ES-I3 (cell line): ENCODE results near the gene C8B.

ENCODE experiments used
- H3K36me3 ChIP-seq: 2 replicates; pipeline ENCODE4 v1.6.1; 2013; ENCODE audit warnings: mild to moderate bottlenecking, low read length, control low read depth, moderate library complexity; ENCODE audit not compliant: insufficient read depth
- H3K4me1 ChIP-seq: 2 replicates; pipeline ENCODE4 v1.6.1; 2013; ENCODE audit warnings: mild to moderate bottlenecking, control low read depth, low read length; ENCODE audit not compliant: insufficient read depth
- H3K9ac ChIP-seq: 2 replicates; pipeline ENCODE4 v1.6.1; 2013; ENCODE audit warnings: low read depth, mild to moderate bottlenecking, low read length, moderate library complexity
- H3K9me3 ChIP-seq: 2 replicates; pipeline ENCODE4 v1.6.1; 2013; ENCODE audit warnings: mild to moderate bottlenecking, low read length, moderate library complexity; ENCODE audit not compliant: control insufficient read depth, insufficient read depth

Gene C8B

DNA sequence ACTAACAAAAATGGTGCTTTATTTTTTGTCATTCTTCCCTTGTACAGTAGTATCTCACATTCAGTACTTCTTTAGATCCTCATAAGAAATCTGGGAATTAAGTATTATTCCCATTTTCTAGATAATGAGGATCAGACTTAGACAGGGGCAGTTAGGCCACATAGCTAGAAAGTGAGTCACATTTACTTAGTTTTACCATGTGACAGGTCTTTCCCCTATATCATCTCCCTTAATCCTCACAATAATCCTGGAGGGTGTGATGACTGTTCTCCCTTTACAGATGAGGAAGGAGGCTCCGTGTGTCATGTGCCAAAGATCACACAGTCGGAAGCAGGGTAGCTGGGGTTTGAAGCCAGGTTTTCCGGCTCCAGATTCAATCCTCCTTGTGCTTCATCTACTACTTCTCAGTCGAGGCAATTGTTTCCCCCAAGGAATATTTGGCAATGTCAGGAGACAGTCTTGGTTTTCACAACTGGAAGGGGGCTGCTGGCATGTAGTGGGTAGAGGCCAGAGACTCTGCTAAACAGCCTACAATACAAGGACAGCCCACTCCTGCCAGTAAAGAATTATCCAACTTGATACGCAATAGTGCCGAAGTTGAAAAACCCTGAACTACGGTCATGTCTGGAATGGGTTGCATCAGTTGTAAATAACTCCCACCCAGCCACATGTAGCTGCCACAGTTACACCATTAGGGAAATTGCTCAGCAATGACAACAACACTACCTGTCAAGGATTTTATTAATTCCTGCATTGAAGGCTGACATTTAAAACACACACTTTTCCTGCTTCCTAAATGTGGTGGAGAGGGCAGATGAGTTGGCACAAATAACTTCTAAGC is 54.5 kb downstream of the C8B start:
- Histone ChIP-seq H3K9ac (no peak overlapping the region), H3K9me3 (no peaks in the 10 kb centered on the region), H3K4me1 (0 out of 2 replicates have a peak, but pooled peaks cover 2% of the 10 kb centered on the region), H3K36me3 (no peaks in the 10 kb centered on the region)

GRCh38 chr1:56910441-56910985 is 55.3 kb downstream of the C8B start:
- Histone ChIP-seq H3K4me1 (0 out of 2 replicates have a peak, but pooled peaks cover 2% of the 10 kb centered on the region), H3K9me3 (no peaks in the 10 kb centered on the region), H3K9ac (no peak overlapping the region), H3K36me3 (no peaks in the 10 kb centered on the region)

- H3K4me1 ChIP-seq = 0 out of 2 replicates have a peak, but pooled peaks cover 2% of the 10 kb centered on the region
- H3K9ac ChIP-seq = no peak overlapping the region
- no peaks in the 10 kb centered on the region for H3K36me3 ChIP-seq
- no peaks in the 10 kb centered on the region for H3K9me3 ChIP-seq
These were observed 57.1 kb downstream of the C8B start for GRCh38 chr1:56908619-56909221.

DNA sequence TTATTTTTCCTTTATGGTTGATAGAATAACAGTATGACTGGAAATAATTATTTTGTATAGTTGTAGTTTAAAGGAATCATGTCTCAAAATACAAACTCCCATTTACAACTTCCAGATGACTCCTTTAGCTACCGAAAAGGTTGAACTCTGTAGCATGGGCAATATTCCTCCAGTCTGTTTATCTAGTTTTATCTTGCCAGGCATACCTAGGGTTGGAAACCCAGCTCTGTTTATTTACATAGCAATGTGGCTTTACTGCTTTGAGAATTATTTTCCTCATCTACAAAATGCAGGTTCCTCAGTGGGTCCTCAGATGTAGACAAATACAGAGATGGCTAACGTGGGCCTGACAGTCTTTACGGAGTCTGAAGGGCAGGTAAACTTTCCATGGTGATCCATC is 60.1 kb downstream of the C8B start:
- no peaks in the 10 kb centered on the region for H3K9me3 ChIP-seq
- no peaks in the 10 kb centered on the region for H3K4me1 ChIP-seq
- H3K36me3 ChIP-seq = no peaks in the 10 kb centered on the region
- H3K9ac ChIP-seq = no peak overlapping the region

DNA sequence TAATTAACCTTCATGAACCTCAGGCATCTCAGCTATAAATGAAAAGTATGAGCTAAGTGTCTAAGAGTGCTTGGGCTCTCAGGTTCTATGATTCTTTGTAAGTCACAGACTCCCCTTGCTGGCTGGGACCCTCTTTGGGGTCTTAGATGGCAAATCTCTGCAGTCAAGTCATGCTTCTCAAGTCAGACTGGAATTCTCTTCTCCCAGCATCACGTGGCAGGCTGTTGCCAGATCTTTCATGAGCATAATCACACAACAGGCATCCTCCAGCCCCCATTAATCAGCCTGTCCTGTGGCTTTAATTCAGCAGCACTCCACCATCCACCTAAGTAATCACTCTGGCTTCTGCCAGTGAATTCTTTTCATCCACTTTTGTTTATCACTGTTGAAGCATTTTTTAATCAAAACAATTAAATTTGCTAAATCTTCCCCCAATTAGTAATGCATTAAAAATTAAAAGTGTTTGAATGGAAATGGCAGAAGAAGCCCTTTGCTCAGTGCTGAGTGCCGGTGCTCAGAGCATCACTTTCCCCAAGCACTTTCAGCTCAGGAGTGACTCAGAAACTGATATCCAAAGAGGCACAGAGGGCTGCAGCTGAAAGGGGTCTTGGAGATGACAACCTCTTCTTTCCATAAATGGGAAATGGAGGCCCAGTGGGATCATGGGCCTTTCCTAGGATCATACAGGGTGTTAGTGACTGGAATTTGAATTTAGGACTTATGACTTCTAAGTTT is 61.0 kb downstream of the C8B start:
- Histone ChIP-seq H3K9me3 (no peaks in the 10 kb centered on the region), H3K36me3 (no peaks in the 10 kb centered on the region), H3K9ac (no peak overlapping the region), H3K4me1 (no peaks in the 10 kb centered on the region)

DNA sequence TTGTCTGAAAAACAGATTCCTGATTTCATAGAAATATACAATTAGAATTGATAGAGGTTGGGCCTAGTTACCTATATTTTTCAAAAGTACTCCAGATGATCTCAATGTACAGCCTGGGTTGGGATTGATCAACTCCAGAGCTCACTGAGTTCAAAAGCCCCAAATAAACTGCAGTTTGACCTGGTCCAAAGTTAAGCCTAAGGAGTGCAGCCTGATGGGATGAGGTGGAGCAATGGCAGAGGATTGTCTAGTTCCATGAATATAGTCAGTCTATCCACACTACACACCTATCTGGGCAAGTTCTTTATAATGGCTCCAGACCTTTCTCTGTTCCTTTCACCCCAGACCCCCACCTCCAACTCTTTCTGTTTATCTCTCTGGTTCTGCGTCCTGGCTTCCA is 62.0 kb downstream of the C8B start:
- Histone ChIP-seq H3K36me3 (no peaks in the 10 kb centered on the region), H3K9me3 (no peaks in the 10 kb centered on the region), H3K9ac (no peak overlapping the region), H3K4me1 (no peaks in the 10 kb centered on the region)

DNA sequence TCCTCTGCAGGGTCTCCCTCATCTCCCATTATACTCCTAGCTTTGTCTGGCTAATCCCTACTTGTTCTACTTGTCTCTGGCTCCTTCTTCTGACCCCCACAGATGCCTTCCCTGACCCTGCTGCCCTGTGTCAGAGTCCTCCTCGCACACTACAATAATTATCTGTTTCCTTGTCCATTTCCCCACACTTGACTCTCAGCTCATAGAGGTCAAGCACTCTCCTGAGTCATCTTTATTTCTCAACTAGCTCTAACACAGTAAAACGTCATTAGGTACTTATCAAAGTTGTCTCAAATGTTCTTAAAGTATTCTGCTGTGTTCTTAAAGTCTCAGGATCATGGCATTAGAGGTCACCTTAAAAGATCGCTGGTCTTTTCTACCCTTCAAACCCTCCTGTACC is 64.1 kb downstream of the C8B start:
- no peaks in the 10 kb centered on the region for H3K9me3 ChIP-seq
- H3K36me3 ChIP-seq = no peaks in the 10 kb centered on the region
- no peaks in the 10 kb centered on the region for H3K4me1 ChIP-seq
- H3K9ac ChIP-seq = no peak overlapping the region

GRCh38 chr1:56898879-56899278 is 66.9 kb downstream of the C8B start:
- H3K36me3 ChIP-seq = no peaks in the 10 kb centered on the region
- H3K4me1 ChIP-seq = no peaks in the 10 kb centered on the region
- H3K9ac ChIP-seq = no peak overlapping the region
- no peaks in the 10 kb centered on the region for H3K9me3 ChIP-seq

DNA sequence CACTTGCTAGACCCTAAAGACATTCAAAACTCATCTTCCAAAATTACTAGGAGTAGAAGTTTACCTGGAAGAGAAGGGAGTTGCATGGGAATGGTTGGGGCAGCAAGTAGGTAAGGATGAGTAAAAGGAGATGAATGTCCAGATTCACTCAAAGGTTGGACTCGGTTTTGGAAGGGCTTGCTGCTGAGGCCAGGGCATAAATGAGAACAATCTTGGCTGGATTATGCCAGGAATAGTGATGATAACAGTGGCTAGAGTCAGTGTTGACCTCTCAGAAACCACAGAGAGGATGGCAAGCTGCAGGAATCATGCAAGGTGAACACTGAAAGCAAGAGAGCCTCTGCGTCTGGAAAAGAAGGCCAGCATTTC is 67.8 kb downstream of the C8B start:
- Histone ChIP-seq H3K9ac (no peak overlapping the region), H3K9me3 (no peaks in the 10 kb centered on the region), H3K4me1 (no peaks in the 10 kb centered on the region)

DNA sequence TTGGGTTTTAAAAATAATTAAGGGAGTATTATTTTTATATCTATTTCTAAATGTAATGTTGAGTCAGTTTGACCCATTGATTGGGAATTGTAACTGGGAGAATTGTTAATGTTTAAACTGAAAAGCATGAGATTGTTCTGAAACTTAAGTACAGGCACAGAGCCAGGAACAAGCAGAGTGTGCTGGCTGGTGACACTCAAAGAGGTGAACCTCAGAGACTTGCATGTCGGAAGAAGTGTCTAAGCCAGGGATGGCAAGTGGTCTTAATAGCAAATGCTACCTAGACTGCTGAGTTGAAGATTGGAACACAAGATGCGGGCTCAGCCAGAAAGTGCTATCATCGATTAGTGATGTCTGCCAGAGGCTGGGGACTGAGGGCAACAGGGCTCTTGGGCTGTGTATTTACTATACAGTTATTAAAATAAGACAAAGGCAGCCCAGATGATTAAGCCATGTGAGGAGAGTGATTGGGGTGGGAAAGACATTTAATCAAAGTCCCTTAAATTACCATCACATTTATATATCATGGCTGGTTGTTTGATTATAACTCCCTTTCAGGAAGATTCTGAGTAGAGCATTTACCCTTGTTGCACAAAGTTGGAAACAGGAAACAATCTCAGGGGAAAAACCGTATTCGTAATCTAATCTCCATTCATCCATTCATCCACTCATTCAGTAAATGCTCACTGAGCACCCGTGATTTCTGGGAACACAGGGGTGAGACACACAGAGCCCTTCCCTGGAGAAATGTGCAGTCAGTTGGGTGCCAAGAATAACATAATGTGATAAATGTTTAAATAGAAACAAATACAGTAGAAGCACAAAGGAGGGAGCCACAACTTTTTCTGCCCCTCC is 68.4 kb downstream of the C8B start:
- no peaks in the 10 kb centered on the region for H3K36me3 ChIP-seq
- H3K9ac ChIP-seq = no peak overlapping the region
- no peaks in the 10 kb centered on the region for H3K9me3 ChIP-seq
- H3K4me1 ChIP-seq = no peaks in the 10 kb centered on the region

More for the DNA sequence above, 67.8 kb downstream of the C8B start:
- H3K36me3 ChIP-seq = no peaks in the 10 kb centered on the region

GRCh38 chr1:56894014-56894413 is 71.8 kb downstream of the C8B start:
- Histone ChIP-seq H3K4me1 (no peaks in the 10 kb centered on the region), H3K9ac (no peak overlapping the region), H3K36me3 (no peaks in the 10 kb centered on the region), H3K9me3 (no peaks in the 10 kb centered on the region)

- H3K9me3 ChIP-seq = no peaks in the 10 kb centered on the region
- H3K4me1 ChIP-seq = no peaks in the 10 kb centered on the region
- no peaks in the 10 kb centered on the region for H3K36me3 ChIP-seq
- no peak overlapping the region for H3K9ac ChIP-seq
These were observed 75.6 kb downstream of the C8B start for GRCh38 chr1:56890229-56890628.

DNA sequence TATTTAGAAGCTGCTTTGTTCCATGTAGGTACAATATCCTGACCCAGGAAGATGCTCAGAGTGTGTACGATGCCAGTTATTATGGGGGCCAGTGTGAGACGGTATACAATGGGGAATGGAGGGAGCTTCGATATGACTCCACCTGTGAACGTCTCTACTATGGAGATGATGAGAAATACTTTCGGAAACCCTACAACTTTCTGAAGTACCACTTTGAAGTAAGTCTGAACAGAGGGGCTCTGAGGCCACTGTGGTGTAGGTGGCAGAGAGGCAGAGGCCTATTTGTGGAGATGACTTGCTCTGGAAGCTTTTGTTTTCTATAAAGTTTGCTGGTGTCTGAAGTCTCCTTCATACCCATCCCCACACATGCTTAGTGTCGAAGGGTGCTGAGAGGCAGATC is 84.4 kb downstream of the C8B start:
- no peaks in the 10 kb centered on the region for H3K4me1 ChIP-seq
- H3K9ac ChIP-seq = no peak overlapping the region
- H3K9me3 ChIP-seq = no peaks in the 10 kb centered on the region
- H3K36me3 ChIP-seq = no peaks in the 10 kb centered on the region

GRCh38 chr1:56880774-56881173 is 85.0 kb downstream of the C8B start:
- no peaks in the 10 kb centered on the region for H3K9me3 ChIP-seq
- H3K9ac ChIP-seq = no peak overlapping the region
- H3K4me1 ChIP-seq = no peaks in the 10 kb centered on the region
- H3K36me3 ChIP-seq = no peaks in the 10 kb centered on the region
